HG03460 (cell line): ENCODE data around the gene ST8SIA1.

Experiments
- ATAC-seq: cut with Tn5 transposase; IDR thresholded peaks from one replicate; pipeline ENCODE4 v1.9.1; 2021; ENCODE audit not compliant: unreplicated experiment

The ST8SIA1 gene

GRCh38 chr12:22284871-22285270 is 49.6 kb downstream of the ST8SIA1 start:
- ATAC-seq, result no peak

GRCh38 chr12:22283508-22283907 is 51.0 kb downstream of the ST8SIA1 start:
- no peak for ATAC-seq

- ATAC-seq, result no peak
These were observed 51.5 kb downstream of the ST8SIA1 start for GRCh38 chr12:22283006-22283506.

- no peak for ATAC-seq
These were observed 52.2 kb downstream of the ST8SIA1 start for GRCh38 chr12:22282283-22282682.

- ATAC-seq, result no peak
These were observed 57.6 kb downstream of the ST8SIA1 start for GRCh38 chr12:22276867-22277266.

- ATAC-seq, result no peak
These were observed 58.2 kb downstream of the ST8SIA1 start for GRCh38 chr12:22276313-22276712.

- no peak for ATAC-seq
These were observed 58.7 kb downstream of the ST8SIA1 start for GRCh38 chr12:22275843-22276242.

- ATAC-seq, result no peak
These were observed 62.0 kb downstream of the ST8SIA1 start for GRCh38 chr12:22272335-22273151.

- ATAC-seq, result no peak
These were observed 63.5 kb downstream of the ST8SIA1 start for GRCh38 chr12:22271023-22271422.

- ATAC-seq, result no peak
These were observed 65.5 kb downstream of the ST8SIA1 start for GRCh38 chr12:22268973-22269372.

- ATAC-seq, result no peak
These were observed 66.1 kb downstream of the ST8SIA1 start for GRCh38 chr12:22268406-22268805.

GRCh38 chr12:22266101-22266500 is 68.4 kb downstream of the ST8SIA1 start:
- ATAC-seq, result no peak

- no peak for ATAC-seq
These were observed 70.1 kb downstream of the ST8SIA1 start for GRCh38 chr12:22264380-22264779.

- no peak for ATAC-seq
These were observed 72.2 kb downstream of the ST8SIA1 start for GRCh38 chr12:22262309-22262708.

- no peak for ATAC-seq
These were observed 77.4 kb downstream of the ST8SIA1 start for GRCh38 chr12:22257100-22257499.

- ATAC-seq, result no peak
These were observed 77.9 kb downstream of the ST8SIA1 start for GRCh38 chr12:22256605-22257004.

- no peak for ATAC-seq
These were observed 78.5 kb downstream of the ST8SIA1 start for GRCh38 chr12:22256041-22256441.

- no peak for ATAC-seq
These were observed 79.4 kb downstream of the ST8SIA1 start for GRCh38 chr12:22255097-22255496.

GRCh38 chr12:22254478-22254877 is 80.0 kb downstream of the ST8SIA1 start:
- ATAC-seq, result no peak

- ATAC-seq, result no peak
These were observed 82.5 kb downstream of the ST8SIA1 start for GRCh38 chr12:22252057-22252456.

GRCh38 chr12:22250762-22251161 is 83.7 kb downstream of the ST8SIA1 start:
- no peak for ATAC-seq

GRCh38 chr12:22248571-22249115 is 85.9 kb downstream of the ST8SIA1 start:
- no peak for ATAC-seq
